ENCODE measurements around the gene PTX3.

The PTX3 gene

DNA sequence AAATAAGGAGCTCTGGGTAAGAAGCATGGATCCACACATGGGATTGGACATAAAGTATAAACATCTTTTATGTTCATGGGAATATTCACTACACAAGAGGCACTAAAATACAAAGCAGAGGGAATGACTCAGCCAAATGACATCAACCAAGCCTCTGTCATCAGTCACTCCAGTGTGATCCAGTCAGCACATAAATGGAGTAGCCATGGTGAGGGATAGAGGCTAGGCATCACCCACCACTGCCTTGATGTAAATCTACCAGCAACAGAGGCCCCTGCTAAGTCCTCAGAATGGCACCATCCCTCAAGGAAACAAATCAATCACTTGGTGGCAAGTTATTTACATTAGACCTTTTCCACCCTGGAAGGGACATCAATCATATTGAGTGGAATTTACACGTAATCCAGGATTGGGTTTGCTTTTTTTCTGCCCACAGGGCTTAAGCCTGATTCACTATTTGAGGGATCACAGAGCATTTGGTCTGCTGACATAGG is 39.3 kb downstream of the PTX3 start:
- no peak for DNase-seq (ENCODE audit: low spot score)

DNA sequence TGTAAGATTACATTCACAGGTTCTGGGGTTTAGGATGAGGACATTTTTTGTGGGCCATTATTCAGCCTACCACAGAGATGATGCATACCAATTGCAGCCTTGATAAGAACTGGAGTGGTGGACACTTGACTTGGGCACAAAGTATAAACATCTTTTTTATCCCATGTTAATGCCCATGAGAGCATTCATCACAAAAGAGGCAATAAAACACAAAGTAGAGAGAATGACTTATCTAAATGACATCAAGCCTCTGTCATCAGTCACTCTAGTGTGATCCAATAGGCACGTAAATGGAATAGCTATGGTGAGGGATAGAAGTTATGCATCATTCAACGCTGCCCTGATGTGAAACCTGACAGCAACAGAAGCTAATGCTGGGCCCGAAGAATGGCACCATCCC is 40.8 kb downstream of the PTX3 start:
- DNase-seq (ENCODE audit: low spot score), result no peak

DNA sequence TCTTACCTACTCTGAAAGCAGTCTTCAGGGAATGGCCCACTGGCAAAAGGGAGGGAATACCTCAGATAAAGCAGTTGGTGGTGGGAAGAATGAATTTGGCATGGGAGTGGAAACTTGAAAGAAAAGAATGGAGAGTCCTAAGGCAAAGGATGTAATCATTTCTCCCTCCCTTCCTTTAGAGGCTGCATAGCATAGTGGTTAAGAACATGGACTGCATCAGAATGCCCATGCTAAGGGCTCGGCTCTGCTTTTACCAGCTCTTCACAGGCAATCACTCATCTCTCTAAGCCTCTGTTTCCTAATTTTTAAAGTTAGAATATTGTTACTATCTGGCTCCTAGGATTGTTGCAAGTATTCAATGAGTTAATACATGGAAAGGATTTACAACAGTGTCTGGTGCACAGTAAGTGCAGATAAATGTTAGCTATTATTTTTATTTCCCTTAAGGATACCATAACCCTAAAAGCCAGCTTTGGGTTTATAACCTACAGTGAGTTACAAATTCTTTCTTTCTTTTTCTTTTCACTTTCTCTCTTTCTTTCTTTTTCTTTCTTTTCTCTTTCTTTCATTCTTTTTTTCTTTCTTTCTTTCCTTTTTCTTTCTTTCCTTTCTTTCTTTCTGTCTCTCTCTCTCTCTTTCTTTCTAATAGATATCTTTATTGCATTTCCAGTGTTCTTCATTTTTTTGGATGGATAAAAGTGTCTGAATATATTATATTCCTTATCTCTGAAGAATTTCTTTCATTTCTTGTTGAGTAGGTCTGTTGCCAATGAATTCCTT is 43.0 kb downstream of the PTX3 start:
- DNase-seq (ENCODE audit: low spot score), result no peak

DNA sequence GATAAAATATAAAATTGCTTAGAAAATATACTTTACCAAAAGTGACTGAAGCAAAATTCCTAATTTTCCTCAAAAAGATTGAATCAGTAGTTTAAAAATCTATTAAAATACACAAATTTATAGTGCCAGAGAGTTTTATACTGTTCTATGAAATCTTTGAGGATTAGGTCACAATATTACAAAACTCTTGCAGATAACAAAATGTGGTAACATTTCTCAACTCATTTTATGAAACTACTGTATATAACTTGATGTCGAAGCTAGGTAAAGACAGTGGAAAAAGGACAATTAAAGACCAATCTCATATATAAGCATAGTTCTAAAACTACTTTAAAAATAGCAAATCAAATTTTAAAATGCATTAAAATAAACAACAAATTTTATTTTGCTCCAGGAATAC is 50.7 kb downstream of the PTX3 start:
- no peak for DNase-seq (ENCODE audit: low spot score)

DNA sequence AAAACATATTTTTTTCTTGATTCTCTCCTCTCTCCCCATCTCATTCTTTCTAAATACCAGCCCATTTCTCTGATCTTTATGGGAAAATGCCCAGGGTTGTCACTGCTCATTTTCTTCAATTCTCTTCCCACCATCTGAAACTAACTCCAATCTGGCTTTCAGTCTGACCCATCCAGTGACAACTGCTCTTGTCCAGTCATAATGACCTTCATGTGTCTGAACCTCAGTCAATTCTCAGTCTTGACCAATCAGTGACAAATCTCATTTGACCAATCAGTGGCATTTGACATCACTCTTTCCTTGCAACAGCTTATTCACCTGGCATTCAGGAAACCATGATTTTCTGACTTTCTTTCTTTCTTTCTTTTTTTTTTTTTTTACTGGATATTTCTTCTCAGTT is 51.5 kb downstream of the PTX3 start:
- DNase-seq (ENCODE audit: low spot score), result no peak

DNA sequence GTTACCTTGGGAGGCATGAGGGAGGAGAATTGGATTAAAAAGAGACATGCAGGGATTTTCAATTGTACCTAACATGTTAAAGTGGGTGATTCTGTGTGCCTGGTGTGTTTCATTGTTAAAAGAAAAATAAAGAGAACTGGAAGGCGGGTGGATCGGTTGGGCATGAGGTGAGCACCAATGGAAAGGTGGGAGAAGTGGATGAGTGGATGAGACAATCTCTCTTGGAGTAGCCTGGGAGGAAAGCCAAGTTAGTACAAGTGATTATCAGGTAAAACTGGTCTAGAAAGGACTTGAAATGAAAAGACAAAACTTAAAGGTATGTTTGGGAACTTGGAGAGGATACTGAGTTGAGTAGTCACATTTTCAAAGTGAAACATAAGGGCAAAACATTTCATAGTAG is 54.5 kb downstream of the PTX3 start:
- DNase-seq (ENCODE audit: low spot score), result no peak

Data from ecto neural progenitor cell (in vitro differentiated cells).